Panc1 (cell line): ENCODE measurements around the gene GPC6. TPM values are rescaled to one million over a fixed set of nuclear protein-coding genes. Genes with fewer than 3 reads are reported as not detected.

Experiments
- ATAC-seq: fragments of 200-7000 bp; cut with Tn5 transposase; 2 replicates; pipeline ENCODE4 v1.9.1; 2020; ENCODE audit warnings: mild to moderate bottlenecking, moderate library complexity
- BruUV-seq: library from RNA; stranded (reverse); fragments of 400-500 nt; replicated peaks from 2 replicates; lab custom pipeline; 2021; lab: Mats Ljungman, UMichigan
- CTCF ChIA-PET: fragments of 300-600 bp; sonication (Branson Sonifier 250); formaldehyde crosslinking; loops from one replicate; lab custom pipeline; 2022; ENCODE audit warnings: antibody characterized with exemption; lab: Charles Lee
- POLR2A ChIA-PET: fragments of 300-600 bp; sonication (Branson Sonifier 250); formaldehyde crosslinking; loops from one replicate; lab custom pipeline; 2022; ENCODE audit warnings: antibody characterized with exemption; lab: Charles Lee
- DNase-seq: peaks from one replicate; pipeline ENCODE4 v3.0.0-alpha.2; 2010; ENCODE audit warnings: low read depth, low spot score
- H3K27ac ChIP-seq: 2 replicates; pipeline ENCODE4 v1.5.1; 2011; ENCODE audit warnings: mild to moderate bottlenecking, low read length, inconsistent platforms
- H3K27me3 ChIP-seq: fragments of 200-500 bp; sonication (Bioruptor generic); 2 replicates; pipeline ENCODE4 v1.6.0; 2014; ENCODE audit warnings: low read length, inconsistent platforms; ENCODE audit not compliant: control insufficient read depth, insufficient read depth
- H3K36me3 ChIP-seq: fragments of 200-500 bp; sonication (Bioruptor generic); 2 replicates; pipeline ENCODE4 v1.5.1; 2014; ENCODE audit warnings: inconsistent platforms, mild to moderate bottlenecking, low read length, moderate library complexity; ENCODE audit not compliant: control insufficient read depth, insufficient read depth
- H3K4me1 ChIP-seq: 2 replicates; pipeline ENCODE4 v1.5.1; 2011; ENCODE audit warnings: inconsistent platforms, mild to moderate bottlenecking, low read length, moderate library complexity; ENCODE audit not compliant: control insufficient read depth, insufficient read depth
- H3K4me3 ChIP-seq, 2 experiments: 2 replicates each; pipeline ENCODE4 v1.5.1; 2011 to 2012; ENCODE audit warnings: low read depth in 2 of 2, low read length in 2 of 2, mild to moderate bottlenecking in 2 of 2, inconsistent platforms in 1 of 2, moderate library complexity in 1 of 2
- H3K9me3 ChIP-seq: fragments of 200-500 bp; sonication (Bioruptor generic); 2 replicates; pipeline ENCODE4 v1.5.1; 2014; ENCODE audit warnings: low read depth, mild to moderate bottlenecking, inconsistent platforms, low read length, moderate library complexity; ENCODE audit not compliant: control insufficient read depth, insufficient read depth
- CTCF ChIP-seq: fragments of 450-650 bp; IDR thresholded peaks from 2 replicates; pipeline ENCODE4 v1.5.1; 2017; ENCODE audit warnings: mild to moderate bottlenecking
- POLR2AphosphoS5 ChIP-seq: IDR thresholded peaks from 2 replicates; pipeline ENCODE4 v1.6.1; 2012; ENCODE audit warnings: mild to moderate bottlenecking, low read depth, low read length, moderate library complexity
- REST ChIP-seq, 2 experiments: IDR thresholded peaks; 2 replicates each; pipeline ENCODE4 v1.6.1; 2011 to 2012; ENCODE audit warnings: low read depth in 2 of 2, control low read depth in 1 of 2, low read length in 1 of 2, mild to moderate bottlenecking in 1 of 2, moderate library complexity in 1 of 2; ENCODE audit not compliant: insufficient read depth in 1 of 2
- SIN3A ChIP-seq: IDR thresholded peaks from 2 replicates; pipeline ENCODE4 v1.6.1; 2012; ENCODE audit warnings: low read depth, mild to moderate bottlenecking, low read length, moderate library complexity, borderline replicate concordance; ENCODE audit not compliant: insufficient read depth
- TCF7L2 ChIP-seq: IDR thresholded peaks from 2 replicates; pipeline ENCODE4 v1.6.1; 2011; ENCODE audit warnings: mild to moderate bottlenecking, low read depth, low read length, inconsistent platforms
- in situ Hi-C: cut with HindIII; loops from 2 replicates; pipeline ENCODE4 v1.10.0; 2016; ENCODE audit warnings: low sequenced_read_pairs, low pct_unique_long_range_greater_than_20kb
- intact Hi-C: fragments of 100-400 bp; cut with micrococcal nuclease; formaldehyde crosslinking; loops from one replicate; pipeline ENCODE4 v1.10.0; 2022; ENCODE audit not compliant: unreplicated experiment
- total RNA-seq: library from RNA; stranded (reverse); gene quantifications from one replicate; pipeline ENCODE4 v1.2.1, GENCODE V29; 2021; ENCODE audit not compliant: unreplicated experiment

The GPC6 gene
- total RNA-seq, 1 experiment from 2014 or later, result 4.8 TPM

- intact Hi-C loops (no loop called here), in situ Hi-C loops (no loop called here)
- ChIA-PET POLR2A (no interaction called here), CTCF (no interaction called here)
- no TSS peak for BruUV-seq
- no peak overlapping the region for H3K4me3 ChIP-seq
- ATAC-seq (no peak), DNase-seq (no peak)
- H3K4me1 ChIP-seq, result no peaks in the 10 kb centered on the region
- no peaks in the 10 kb centered on the region for H3K9me3 ChIP-seq
- H3K36me3 ChIP-seq, result no peaks in the 10 kb centered on the region
- TF ChIP-seq TCF7L2, result no peak
- TF ChIP-seq SIN3A, result no peak
- TF ChIP-seq POLR2AphosphoS5, result no peak
- TF ChIP-seq CTCF, result no peak
- TF ChIP-seq REST (IDR thresholded peaks at IDR 0.05; ENCODE audit: insufficient read depth in 1 of 2, low read depth in 2 of 2, low read length in 1 of 2), result no peak
- no peaks in the 10 kb centered on the region for H3K27me3 ChIP-seq
- no peak overlapping the region for H3K27ac ChIP-seq
Measured at GRCh38 chr13:94346261-94347019, 1119.8 kb downstream of the GPC6 start.

- no peak overlapping the region for H3K4me3 ChIP-seq
- no peaks in the 10 kb centered on the region for H3K36me3 ChIP-seq
- no peaks in the 10 kb centered on the region for H3K9me3 ChIP-seq
- H3K27me3 ChIP-seq, result no peaks in the 10 kb centered on the region
- in situ Hi-C loops, result no loop called here
- intact Hi-C loops, result no loop called here
- DNase-seq, result no peak
- ATAC-seq, result no peak
- no peaks in the 10 kb centered on the region for H3K4me1 ChIP-seq
- H3K27ac ChIP-seq, result no peak overlapping the region
- ChIA-PET POLR2A (no interaction called here), CTCF (no interaction called here)
- BruUV-seq, result no TSS peak
- TF ChIP-seq REST (IDR thresholded peaks at IDR 0.05; ENCODE audit: insufficient read depth in 1 of 2, low read depth in 2 of 2, low read length in 1 of 2) (no peak), TCF7L2 (no peak), SIN3A (no peak), CTCF (no peak), POLR2AphosphoS5 (no peak)
Measured at GRCh38 chr13:94351292-94351990, 1124.8 kb downstream of the GPC6 start.
